ENCODE results near the gene CCR7.
A peak's percentile ranks its signal among the peaks of the same experiment; 100 is the strongest.

The CCR7 gene

GRCh38 chr17:40562838-40563219 is 2.4 kb downstream of the CCR7 start:
- no peak for DNase-seq (ENCODE audit: low read depth)

GRCh38 chr17:40561871-40562611 is 3.2 kb downstream of the CCR7 start:
- DNase-seq (ENCODE audit: low read depth) = peak; percentile 58

GRCh38 chr17:40561294-40561870 is 3.9 kb downstream of the CCR7 start:
- DNase-seq (ENCODE audit: low read depth) = no peak

GRCh38 chr17:40560592-40561293 is 4.5 kb downstream of the CCR7 start:
- peak; percentile 71 for DNase-seq (ENCODE audit: low read depth)

- peak; percentile 59 for DNase-seq (ENCODE audit: low read depth)
Observed at GRCh38 chr17:40559954-40560591, 5.2 kb downstream of the CCR7 start.

- DNase-seq (ENCODE audit: low read depth) = no peak
Observed at GRCh38 chr17:40559564-40559916, 5.7 kb downstream of the CCR7 start.

GRCh38 chr17:40558890-40559563 is 6.2 kb downstream of the CCR7 start:
- no peak for DNase-seq (ENCODE audit: low read depth)

- DNase-seq (ENCODE audit: low read depth) = no peak
Observed at GRCh38 chr17:40558300-40558889, 6.9 kb downstream of the CCR7 start.

- no peak for DNase-seq (ENCODE audit: low read depth)
Observed at GRCh38 chr17:40557531-40558299, 7.6 kb downstream of the CCR7 start.

- no peak for DNase-seq (ENCODE audit: low read depth)
Observed at GRCh38 chr17:40556884-40557414, 8.3 kb downstream of the CCR7 start.

- DNase-seq (ENCODE audit: low read depth) = no peak
Observed at GRCh38 chr17:40556198-40556661, 9.0 kb downstream of the CCR7 start.

- DNase-seq (ENCODE audit: low read depth) = no peak
Observed at GRCh38 chr17:40555296-40556190, 9.7 kb downstream of the CCR7 start.

GRCh38 chr17:40554646-40555295 is 10.5 kb downstream of the CCR7 start:
- DNase-seq (ENCODE audit: low read depth) = no peak

- DNase-seq (ENCODE audit: low read depth) = no peak
Observed at GRCh38 chr17:40553694-40554534, 11.4 kb downstream of the CCR7 start.

- no peak for DNase-seq (ENCODE audit: low read depth)
Observed at GRCh38 chr17:40552806-40553693, 12.2 kb downstream of the CCR7 start.

GRCh38 chr17:40551879-40552768 is 13.1 kb downstream of the CCR7 start:
- no peak for DNase-seq (ENCODE audit: low read depth)
